ENCODE measurements around the gene ARHGAP15. TPM values are rescaled to one million over a fixed set of nuclear protein-coding genes. Genes with fewer than 3 reads are reported as not detected.

Gene ARHGAP15
- total RNA-seq, 2 donors from 2014 or later: 2.6 to 6.9 TPM

GRCh38 chr2:143229411-143229810 is 100.2 kb downstream of the ARHGAP15 start:
- Histone ChIP-seq H3K27me3 (no peaks in the 10 kb centered on the region), H3K9me3 (peaks cover 0 to 20% of the 10 kb centered on the region in 2 donors), H3K4me3 (no peak overlapping the region), H3K27ac (no peak overlapping the region), H3K4me1 (no peaks in the 10 kb centered on the region), H3K36me3 (no peaks in the 10 kb centered on the region)
- no peak for DNase-seq (ENCODE audit: low spot score)
- TF ChIP-seq CTCF (IDR thresholded peaks at IDR 0.05): no peak

GRCh38 chr2:143229952-143230351 is 100.7 kb downstream of the ARHGAP15 start:
- H3K4me3 ChIP-seq: no peak overlapping the region
- no peaks in the 10 kb centered on the region for H3K36me3 ChIP-seq
- no peak overlapping the region for H3K27ac ChIP-seq
- H3K4me1 ChIP-seq: no peaks in the 10 kb centered on the region
- peaks cover 0 to 25% of the 10 kb centered on the region in 2 donors for H3K9me3 ChIP-seq
- DNase-seq (ENCODE audit: low spot score): no peak
- H3K27me3 ChIP-seq: no peaks in the 10 kb centered on the region
- TF ChIP-seq CTCF (IDR thresholded peaks at IDR 0.05): no peak

GRCh38 chr2:143230506-143231253 is 101.5 kb downstream of the ARHGAP15 start:
- Histone ChIP-seq H3K36me3 (no peaks in the 10 kb centered on the region), H3K9me3 (peaks cover 0 to 25% of the 10 kb centered on the region in 2 donors), H3K4me1 (no peaks in the 10 kb centered on the region), H3K4me3 (no peak overlapping the region), H3K27ac (no peak overlapping the region), H3K27me3 (no peaks in the 10 kb centered on the region)
- no peak for TF ChIP-seq CTCF (IDR thresholded peaks at IDR 0.05)
- no peak for DNase-seq (ENCODE audit: low spot score)

- Histone ChIP-seq H3K9me3 (peaks cover 0 to 25% of the 10 kb centered on the region in 2 donors), H3K27me3 (no peaks in the 10 kb centered on the region), H3K36me3 (no peaks in the 10 kb centered on the region), H3K4me3 (no peak overlapping the region), H3K4me1 (no peaks in the 10 kb centered on the region), H3K27ac (no peak overlapping the region)
- no peak for TF ChIP-seq CTCF (IDR thresholded peaks at IDR 0.05)
- DNase-seq (ENCODE audit: low spot score): no peak
Observed at GRCh38 chr2:143231254-143231645, 102.0 kb downstream of the ARHGAP15 start.

GRCh38 chr2:143237146-143237777 is 108.0 kb downstream of the ARHGAP15 start:
- no peaks in the 10 kb centered on the region for H3K36me3 ChIP-seq
- DNase-seq (ENCODE audit: low spot score): no peak
- no peaks in the 10 kb centered on the region for H3K4me1 ChIP-seq
- no peak for TF ChIP-seq CTCF (IDR thresholded peaks at IDR 0.05)
- H3K4me3 ChIP-seq: no peak overlapping the region
- H3K9me3 ChIP-seq: peaks cover 0 to 25% of the 10 kb centered on the region in 2 donors
- H3K27ac ChIP-seq: no peak overlapping the region
- H3K27me3 ChIP-seq: no peaks in the 10 kb centered on the region

Data from right atrium auricular region (tissue), 2 donors.